HG03039 (cell line): ENCODE results near the gene HPSE2.

Experiments
- ATAC-seq: cut with Tn5 transposase; IDR thresholded peaks from one replicate; pipeline ENCODE4 v1.9.1; 2021; ENCODE audit warnings: mild to moderate bottlenecking, moderate library complexity; ENCODE audit not compliant: unreplicated experiment

The HPSE2 gene

DNA sequence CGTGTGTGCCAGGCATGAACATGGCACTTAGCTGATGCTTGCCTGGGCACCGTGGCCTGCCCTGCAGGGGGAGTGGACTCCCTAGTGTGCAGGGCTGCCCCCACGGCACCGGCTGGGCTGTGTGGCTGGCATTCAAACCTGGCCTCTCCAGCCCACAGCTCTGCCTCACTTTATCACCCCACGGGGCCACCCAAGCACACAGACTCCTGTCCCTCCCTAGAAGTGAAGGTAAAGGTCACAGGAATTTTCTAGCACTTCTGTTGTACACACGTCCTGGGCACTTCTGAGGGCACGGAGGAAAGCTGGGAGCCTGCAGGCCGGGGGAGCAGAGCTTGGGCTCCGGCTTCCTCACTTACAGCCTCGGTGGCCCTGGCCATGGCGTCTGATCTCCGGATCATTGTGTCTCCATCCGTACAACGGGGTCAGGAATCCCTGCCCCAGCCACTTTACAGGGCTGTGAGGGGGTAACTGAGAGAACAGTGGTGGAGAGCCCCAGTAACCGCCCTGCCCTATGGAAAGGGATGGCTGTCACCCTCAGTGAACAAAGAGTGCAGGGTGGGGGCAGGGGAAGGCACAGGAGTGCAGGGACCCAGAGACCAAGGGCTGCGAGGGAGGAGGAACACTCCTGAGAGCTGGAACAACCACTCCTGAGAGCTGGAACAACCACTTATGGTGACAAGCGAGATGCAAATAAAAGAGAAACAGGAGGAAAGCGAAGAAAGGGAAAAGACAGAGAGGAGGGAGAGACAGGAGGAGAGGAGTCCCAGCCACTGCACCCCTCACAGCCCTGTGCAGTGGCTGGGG, 816.8 kb downstream of the HPSE2 start:
- ATAC-seq: no peak

DNA sequence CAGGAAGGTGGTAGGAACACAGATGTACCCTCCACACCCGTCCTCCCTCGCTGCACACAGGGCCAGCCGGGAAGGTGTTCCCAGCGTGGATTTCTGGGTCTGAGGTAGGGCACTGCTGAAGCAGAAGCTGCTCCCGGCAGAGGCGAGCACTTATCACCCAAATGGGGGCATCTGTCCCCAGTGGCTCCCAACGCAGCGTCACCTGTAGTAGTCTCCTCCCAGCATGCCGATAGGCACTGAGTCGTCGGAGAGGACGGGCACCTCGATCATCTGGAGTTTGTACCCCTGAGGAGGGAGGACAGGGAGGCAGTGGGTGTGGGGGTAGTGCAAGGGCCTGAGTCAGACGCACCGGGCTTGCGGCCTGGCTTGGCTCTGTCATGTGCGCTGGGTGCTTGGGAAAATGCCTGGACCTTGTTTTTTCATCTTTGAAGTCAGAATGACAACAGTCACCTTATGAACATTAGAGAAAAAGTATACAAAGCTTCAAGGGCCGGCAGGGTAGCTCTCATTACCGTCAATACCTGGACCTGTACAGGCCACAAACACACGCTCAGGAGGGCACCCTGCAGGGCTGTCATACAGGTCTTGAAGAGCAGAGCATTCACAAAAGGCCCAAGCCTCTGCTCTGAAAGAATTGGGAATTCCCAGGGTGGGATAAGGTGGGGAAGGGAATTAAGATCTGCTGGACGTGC, 817.5 kb downstream of the HPSE2 start:
- ATAC-seq: no peak

DNA sequence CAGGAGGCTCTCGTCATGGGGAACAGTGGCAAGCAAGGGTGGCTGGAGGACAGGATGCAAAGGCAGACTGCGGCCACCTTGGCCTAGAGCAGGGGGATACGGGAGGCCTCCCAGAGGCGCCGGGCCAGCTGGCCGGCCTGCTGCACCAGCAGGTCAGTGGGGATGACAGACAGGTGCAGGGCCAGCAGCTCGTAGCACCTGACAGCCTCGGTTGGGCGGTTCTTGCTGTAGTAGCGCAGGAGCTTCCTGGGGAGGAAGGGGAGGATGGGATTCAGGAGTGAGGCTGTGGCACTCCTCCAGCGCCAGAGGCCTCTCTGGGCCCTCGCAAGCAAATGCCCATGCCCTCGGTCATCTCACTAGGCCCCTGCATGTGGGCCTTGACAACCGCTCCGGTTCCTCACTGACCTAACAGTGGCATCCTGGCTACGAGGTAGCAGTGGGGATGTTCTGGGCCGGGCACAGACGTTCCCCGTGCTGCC, 818.1 kb downstream of the HPSE2 start:
- no peak for ATAC-seq

DNA sequence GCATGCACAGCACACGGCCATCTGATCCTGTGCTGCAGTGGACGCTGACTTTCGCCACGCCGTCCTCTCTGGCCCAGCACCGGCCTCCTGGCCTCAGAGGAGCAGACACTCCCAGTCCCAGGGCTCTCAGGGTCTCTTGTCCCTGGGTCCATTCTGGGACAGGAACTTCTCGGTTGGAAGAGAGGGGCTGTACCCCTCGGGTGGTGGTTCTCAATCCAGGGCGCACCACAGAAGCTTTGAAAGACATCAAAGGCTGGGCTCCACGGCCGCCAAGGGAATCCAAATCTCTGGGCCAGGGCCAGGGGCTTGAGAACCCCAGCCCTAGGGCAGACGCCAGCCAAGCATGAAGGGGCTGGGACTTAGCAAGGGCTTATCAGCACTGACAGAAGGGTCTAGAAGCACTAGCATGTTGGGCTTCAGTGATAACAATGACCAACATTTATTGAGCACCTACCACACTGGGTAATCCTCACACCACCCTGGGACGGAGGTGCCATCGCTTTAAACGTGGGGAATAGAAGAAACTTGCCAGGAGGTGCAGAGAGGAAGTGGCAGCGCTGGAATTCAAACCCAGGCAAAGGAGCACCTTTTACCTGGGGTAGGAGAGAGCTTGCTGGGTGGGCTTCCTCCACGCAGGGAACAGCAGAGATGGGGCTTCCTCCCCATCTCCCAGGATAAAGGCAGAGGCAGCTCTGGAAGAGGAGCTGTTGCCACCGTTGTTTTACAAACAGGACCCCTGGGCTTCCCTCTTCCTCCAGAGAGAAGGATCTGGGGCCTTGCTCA, 818.9 kb downstream of the HPSE2 start:
- ATAC-seq: no peak

DNA sequence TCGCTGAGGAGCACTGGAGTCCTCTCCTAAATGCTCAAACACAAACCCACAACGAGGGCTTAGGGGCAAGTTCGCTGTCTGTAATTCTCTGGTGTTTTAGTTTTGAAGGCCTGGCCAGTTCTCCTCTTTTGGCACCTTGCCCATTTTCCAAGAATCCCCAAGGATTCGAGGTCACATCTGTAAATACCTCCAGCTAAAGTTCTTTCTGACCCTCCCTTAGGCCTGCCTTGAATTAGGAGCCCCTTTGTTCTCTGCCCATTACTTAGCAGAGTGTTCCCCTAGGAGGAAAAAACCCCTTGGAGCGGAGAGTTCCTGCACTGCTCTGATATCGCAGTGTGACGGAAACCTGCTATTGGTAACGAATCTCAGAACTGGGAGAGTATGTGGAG, 819.9 kb downstream of the HPSE2 start:
- no peak for ATAC-seq

DNA sequence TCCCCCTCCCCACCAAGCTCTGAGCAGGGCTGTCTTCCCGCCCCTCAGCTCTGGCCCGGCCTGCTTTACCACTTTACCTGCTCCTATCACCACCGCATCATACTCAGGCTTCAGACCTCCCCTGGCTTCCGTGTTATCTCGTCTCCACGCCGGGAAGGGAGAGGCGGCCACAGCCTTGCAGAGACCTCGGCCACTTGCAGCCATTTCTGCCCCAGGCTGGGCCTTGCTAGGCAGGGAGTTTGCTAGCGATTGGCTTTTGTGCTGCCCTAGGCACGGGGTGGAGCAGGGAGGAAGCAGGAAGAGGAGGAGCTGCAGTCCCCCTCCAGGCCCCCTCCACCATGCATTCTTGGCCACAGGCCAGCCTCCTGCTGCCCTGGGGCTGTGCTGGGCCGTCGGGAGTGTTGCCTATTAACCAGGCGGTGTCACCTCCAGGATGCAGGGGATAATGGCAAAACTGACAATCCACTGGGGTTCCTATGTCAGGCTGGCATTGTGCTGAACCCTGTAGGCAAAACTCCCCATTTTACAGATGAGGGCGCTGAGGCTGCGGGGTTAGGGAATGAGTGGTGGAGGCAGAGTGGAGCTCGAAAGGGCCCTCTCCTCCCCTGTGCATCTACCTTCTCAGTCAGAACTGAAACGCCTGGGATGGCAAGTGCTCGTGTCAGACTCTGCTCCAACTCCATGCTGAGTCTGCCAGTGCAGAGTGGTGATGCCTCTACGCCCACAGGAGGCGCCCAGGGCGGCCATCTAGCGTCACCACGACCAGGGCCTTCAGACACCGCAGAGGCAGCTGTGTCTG, 820.5 kb downstream of the HPSE2 start, which contains the start of gene PYROXD2:
Gene PYROXD2 (minus strand): TSS at position 251 of the 799 bp plus-strand sequence. CDS start 47 bp downstream, at position 204.
- ATAC-seq: no peak

DNA sequence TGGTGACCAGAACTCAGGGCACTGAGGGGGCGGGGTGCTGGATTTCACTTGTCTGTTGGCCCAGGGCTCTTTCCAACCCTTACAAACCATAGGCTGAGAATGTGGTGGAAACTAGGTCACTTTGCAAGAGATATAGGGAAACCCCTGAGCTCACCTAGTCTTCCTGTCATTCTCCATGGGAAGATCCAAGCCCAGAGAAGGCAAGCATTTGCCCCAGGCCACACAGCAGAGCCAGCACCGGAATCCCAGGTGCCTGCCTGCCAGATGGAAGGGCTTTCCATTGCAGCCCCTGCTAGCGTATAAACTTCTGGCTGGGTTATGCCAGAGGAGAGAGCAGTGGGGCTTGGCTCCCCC, 821.1 kb downstream of the HPSE2 start:
- ATAC-seq: no peak

DNA sequence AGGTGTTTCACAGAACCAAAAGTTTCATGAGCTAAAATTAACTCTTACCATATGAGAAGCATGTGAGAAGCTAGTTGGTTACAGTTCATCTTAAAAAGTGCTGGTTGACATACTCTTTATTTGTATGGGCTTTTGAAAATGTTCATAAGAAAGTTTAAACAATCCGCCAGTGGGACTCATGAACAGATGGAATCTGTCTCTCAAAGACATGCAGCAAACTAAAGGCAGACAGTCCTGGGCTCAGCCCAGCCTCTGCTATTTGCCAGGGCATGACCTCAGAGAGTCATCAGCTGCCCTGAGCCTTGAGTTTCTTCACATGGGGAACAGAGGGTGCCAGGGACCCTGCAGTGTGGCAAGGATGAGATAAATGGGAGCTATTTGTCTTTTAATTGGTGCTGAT, 823.9 kb downstream of the HPSE2 start:
- no peak for ATAC-seq

DNA sequence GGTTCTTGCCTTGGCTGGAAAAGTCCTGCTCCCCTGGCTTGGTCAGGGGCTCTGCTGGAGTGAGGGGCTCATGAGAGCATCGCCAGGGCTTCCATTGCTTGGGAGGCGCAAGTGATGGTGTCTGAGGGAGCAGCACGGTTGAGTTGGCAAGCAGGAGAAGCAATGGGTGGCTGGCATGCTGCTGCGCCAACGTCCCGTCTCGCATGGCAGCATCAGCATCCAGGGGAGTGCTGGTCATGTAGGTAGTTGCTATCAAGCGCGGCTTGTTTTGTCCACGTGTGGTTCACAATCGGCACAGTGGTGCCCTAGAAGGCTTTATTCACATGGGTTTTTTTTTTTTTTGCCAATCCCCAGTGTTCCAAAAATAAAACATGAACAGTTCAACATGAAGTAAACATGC, 824.5 kb downstream of the HPSE2 start:
- no peak for ATAC-seq

DNA sequence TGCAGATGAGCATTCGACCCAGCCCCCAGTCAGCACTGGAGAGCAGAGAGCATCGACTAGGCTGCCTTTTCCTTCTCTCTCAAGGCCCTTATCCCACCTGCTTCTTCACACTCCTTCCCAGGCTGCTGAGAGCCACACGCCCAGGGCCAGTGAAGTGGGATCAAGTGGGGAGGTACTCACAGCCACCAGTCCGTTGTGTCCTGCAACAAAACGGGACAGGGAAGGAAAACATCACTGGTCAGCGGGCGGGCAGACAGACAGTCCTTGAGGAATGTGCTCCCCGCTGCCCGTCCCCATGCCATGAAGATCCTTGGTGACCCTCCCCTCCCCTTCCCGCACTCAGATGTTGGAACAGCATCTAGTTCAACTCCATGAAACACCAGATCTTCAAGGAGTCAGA, 824.9 kb downstream of the HPSE2 start:
- ATAC-seq: no peak

DNA sequence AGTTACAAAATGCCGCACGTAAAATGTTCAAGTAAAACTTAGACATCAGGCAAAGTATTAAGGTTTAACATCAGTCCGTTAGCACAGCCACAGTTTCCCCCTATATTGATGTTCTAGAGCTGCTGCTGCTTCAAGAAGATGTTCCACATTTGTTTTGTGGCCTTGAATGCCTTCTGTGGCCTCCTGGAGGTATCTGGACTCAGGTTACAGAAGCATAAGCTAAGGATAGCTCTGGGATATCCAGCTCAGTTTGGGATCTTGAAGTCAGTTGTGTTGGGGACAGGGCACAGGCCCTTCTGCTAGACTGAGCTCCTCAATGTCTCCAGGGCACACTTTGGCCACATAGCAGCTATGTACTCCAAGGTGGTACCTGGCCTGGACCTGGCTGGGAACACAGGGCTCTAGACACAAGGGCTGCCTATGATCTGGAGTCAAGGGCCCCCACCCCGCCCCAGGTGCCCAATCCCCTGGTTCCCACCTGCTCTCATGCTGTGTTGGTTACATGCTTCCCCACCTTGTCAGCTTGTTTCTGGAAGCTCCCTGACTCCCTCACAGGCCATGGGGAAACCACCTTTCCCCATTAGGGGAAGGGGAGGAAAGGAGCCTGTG, 825.4 kb downstream of the HPSE2 start:
- ATAC-seq: no peak

DNA sequence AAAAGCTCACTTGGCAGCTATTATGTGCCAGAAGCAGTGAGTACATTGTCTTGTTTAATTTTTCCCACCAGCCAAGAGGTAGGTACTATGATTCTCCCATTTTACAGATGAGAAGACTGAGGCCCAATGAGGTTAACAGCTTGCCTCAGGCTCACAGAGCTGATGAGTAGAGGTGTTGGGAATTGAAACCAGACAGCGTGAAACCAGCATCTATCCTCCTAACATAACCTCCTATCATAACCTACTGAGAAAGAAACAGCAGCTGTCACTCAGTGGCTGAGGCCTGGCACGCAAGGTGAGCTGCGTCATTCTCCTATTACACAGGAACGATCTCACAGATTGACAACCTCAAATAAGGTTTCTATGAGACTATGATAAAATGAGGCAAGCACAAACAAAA, 826.9 kb downstream of the HPSE2 start:
- ATAC-seq: no peak

DNA sequence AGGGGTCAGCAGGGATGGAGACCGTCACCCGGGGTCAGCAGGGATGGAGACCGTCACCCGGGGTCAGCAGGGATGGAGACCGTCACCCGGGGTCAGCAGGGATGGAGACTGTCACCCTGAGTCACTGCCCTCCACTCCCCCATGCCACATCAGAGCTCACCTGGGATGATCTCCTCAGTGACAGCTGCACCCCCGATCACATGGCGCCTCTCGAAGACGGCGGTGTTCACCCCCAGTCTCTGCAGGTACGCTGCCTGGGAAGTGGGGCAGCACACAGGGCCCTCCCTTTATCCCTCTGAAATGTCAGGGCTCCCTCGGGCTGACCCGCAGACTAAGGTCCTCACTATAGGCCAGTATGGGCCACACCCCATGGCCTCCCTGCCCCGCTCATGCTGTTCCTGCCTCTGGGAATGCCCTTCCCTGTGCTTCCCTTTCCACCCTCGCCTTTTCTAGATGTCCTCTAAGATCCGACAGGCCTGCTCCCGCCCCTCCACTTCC, 827.9 kb downstream of the HPSE2 start:
- no peak for ATAC-seq
